H7 (cell line): Measurements from ENCODE around the gene PAXIP1. TPM values are rescaled to one million over a fixed set of nuclear protein-coding genes. Genes with fewer than 3 reads are reported as not detected.

Experiments
- DNase-seq: peaks from one replicate; pipeline ENCODE4 v3.0.0; 2012
- H3K27me3 ChIP-seq: 2 replicates; pipeline ENCODE4 v1.6.0; 2011; ENCODE audit warnings: mild to moderate bottlenecking, low read length; ENCODE audit not compliant: control insufficient read depth, insufficient read depth
- H3K36me3 ChIP-seq: replicated peaks from 2 replicates; pipeline ENCODE4 v1.5.1; 2011; ENCODE audit warnings: low read length; ENCODE audit not compliant: control insufficient read depth, insufficient read depth
- H3K4me3 ChIP-seq: 2 replicates; pipeline ENCODE4 v1.5.1; 2011; ENCODE audit warnings: low read depth, mild to moderate bottlenecking, control low read depth, low read length, moderate library complexity; ENCODE audit not compliant: insufficient read depth
- total RNA-seq: library from RNA; depleted of rRNA; stranded (reverse); fragments of >200 nt; shearing (Covaris generic); gene quantifications from 2 replicates; pipeline ENCODE4 v1.2.3, GENCODE V29; 2014

PAXIP1 gene
- total RNA-seq, 1 experiment from 2014 or later, result 21.9 TPM

DNA sequence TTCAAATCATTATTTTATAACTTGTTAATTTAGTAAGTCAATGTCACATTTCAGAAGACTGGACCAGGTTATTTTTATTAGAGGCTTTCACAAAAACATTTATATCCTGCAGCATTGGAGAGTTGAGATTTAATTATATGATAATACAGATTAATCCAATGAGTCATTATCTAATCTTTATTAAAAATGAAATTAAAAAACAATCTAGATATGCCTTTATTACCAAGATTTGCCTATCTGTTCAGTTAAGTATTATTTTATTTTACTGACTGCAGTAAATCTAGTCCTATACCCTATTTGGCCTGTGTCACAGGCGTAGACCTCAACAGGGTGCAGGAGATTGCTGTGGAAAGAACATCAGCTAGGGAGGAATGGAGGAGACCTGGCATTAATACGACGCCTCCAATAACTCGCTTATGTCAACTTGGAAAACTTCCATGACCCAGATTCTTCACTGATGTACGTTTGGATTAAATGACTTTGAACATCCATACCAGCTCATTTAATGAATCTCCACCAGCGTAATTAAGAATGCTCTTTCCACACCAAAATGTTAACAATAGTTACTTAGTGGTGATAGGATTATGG lies 18.2 kb downstream of the PAXIP1 start:
- no peak for DNase-seq
- Histone ChIP-seq H3K36me3 (peaks cover 2% of the 10 kb centered on the region), H3K4me3 (no peak overlapping the region), H3K27me3 (no peaks in the 10 kb centered on the region)

DNA sequence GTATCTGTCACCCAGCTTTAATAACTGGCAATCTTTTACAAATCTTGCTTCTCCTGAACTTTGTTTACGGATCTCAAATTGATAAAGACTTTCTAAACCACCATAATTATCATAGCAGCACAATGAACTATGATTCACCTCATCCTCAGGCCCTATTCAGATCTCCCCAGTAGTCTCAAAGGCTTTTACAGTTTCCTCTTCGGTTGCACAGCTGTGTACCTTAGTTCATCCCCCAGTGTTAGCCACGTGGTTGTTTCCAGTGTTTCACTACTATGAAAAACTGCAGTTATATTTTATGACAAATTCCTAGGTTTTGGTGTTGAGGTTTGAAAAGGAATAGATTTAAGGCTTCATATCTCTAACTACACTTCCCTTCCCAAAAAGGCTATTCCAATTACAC lies 24.9 kb downstream of the PAXIP1 start:
- Histone ChIP-seq H3K36me3 (peaks cover 12% of the 10 kb centered on the region), H3K4me3 (no peak overlapping the region), H3K27me3 (no peaks in the 10 kb centered on the region)
- DNase-seq, result no peak

DNA sequence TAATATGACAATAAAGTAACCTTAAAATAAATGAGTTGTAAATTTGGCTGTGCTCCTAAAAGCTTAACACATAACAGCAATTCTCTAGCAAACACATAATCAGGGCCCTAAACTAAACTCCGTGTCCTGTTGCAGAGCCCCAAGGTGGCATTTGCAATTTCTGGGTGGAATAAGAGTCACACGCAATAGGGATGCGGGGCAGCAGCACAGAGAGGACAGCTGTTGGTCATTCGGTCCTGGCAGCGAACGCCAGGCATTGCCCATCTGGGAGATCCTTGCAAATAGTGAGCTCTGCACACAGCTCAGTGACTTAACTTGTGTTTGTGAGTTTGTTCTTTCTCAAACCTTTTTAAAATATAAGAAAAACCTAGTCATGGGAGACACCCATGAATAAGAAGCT lies 25.7 kb downstream of the PAXIP1 start:
- no peaks in the 10 kb centered on the region for H3K27me3 ChIP-seq
- H3K36me3 ChIP-seq, result peaks cover 12% of the 10 kb centered on the region
- no peak for DNase-seq
- no peak overlapping the region for H3K4me3 ChIP-seq

DNA sequence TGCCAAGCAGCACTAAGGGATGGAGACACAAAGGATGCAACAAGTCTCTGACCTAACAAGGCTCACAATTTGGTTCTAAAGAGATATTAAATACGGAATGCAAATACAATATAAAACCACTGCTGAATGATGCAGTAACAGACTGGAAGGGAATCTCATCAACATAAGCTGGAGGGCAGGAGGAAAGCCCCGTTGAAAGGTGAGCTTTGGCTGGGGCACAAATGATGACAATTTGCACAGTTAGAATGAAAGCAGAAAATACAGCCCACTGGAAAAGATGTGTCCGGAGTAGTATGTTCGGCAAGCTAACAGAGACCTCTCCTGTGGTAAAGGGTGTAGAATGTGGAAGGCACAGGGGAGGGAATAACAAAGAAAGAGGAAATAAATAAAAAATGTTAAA lies 26.1 kb downstream of the PAXIP1 start:
- H3K27me3 ChIP-seq, result no peaks in the 10 kb centered on the region
- DNase-seq, result no peak
- no peak overlapping the region for H3K4me3 ChIP-seq
- peaks cover 12% of the 10 kb centered on the region for H3K36me3 ChIP-seq

DNA sequence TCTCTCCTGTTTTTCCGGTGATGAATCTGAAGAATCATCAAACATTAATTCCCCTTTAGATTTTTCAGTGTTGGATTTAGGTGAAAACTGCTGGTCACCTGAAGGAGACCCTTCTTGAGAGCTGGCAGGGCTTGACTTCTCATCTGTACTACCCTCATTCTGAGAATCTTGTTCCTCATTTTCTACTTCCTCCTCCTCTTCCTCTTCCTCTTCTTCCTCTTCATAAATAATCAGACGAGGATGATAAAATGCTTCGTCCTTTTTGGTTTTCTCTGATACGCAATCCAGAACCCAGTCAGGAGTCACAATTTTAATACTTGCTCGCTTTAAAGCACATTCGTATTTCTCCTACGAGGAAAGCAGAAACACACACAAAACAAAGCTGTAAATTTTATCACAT lies 26.9 kb downstream of the PAXIP1 start:
- no peak overlapping the region for H3K4me3 ChIP-seq
- H3K27me3 ChIP-seq, result no peaks in the 10 kb centered on the region
- peaks cover 12% of the 10 kb centered on the region for H3K36me3 ChIP-seq
- DNase-seq, result no peak

DNA sequence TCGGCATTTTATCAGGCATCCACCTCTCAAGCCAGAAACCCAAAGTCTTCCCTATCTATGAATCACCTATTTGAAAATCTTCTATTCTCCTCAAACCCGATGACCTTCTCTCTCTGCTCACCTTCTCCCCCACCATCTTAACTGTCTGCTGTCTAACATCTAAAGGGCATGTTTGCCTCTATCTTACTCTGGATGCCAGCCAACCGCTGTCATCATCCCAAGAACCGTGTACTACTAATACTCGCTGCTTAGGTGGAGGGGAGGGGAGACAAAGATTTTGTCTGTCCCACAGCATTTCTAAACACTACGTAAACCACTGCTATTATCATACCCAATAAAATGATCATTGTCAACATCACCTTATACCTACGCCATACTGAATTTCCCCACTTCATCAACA lies 29.5 kb downstream of the PAXIP1 start:
- no peak overlapping the region for H3K4me3 ChIP-seq
- H3K27me3 ChIP-seq, result no peaks in the 10 kb centered on the region
- no peak for DNase-seq
- peaks cover 18% of the 10 kb centered on the region for H3K36me3 ChIP-seq

DNA sequence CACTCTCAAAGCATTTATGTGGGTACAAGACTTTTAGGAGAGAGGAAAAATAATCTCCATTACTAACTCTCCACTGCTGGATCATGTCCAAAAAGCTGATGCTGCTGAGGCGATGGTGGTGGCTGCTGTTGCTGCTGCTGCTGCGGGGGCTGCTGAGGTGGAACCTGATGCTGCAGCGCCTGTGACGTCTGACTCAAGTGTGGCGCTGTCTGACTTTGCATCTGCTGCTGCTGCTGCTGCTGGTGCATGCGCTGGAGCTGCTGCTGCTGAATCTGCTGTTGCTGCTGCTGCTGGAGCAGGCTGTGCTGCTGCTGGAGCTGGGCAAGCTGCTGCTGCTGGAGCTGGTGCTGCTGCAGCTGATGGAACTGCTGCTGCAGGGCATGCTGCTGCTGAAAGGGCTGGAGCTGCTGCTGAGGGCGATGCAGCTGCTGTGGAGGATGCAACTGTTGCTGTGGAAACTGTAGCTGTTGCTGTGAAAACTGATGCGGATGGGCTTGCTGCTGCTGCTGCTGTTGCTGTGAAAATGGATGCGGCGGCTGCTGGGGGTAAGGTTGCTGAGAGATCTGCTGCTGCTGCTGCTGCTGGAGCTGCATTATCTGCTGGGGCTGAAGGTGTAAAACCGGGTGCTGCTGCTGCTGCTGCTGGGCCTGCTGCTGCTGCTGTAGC lies 34.5 kb downstream of the PAXIP1 start:
- no peaks in the 10 kb centered on the region for H3K27me3 ChIP-seq
- no peak overlapping the region for H3K4me3 ChIP-seq
- peaks cover 22% of the 10 kb centered on the region for H3K36me3 ChIP-seq
- no peak for DNase-seq

DNA sequence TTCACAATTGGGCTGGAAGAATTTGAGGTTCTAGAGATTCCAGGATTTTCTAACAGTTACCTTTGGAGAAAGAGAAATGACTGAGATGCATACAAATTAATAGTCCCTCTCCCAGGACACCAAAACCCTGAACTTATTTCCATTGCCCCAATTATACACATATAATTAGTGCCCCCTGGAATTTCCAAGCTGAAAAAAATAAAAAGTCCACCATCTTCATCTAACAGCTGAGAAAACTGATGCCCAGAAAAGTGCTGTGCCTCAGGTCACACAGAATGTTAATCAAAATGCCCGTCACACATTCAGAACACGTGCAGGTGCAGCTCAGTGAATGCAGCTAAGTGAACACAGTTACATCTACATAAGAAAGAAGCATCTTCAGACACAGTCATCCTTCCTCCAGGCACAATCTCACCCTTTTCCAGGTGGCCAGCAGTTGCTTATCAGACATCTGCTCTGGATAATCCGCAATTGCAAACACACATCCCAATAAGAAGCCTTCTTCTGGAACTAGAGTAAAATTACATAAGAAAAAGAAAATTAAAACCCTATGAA lies 35.4 kb downstream of the PAXIP1 start:
- Histone ChIP-seq H3K27me3 (no peaks in the 10 kb centered on the region), H3K4me3 (no peak overlapping the region), H3K36me3 (peaks cover 22% of the 10 kb centered on the region)
- DNase-seq, result no peak

DNA sequence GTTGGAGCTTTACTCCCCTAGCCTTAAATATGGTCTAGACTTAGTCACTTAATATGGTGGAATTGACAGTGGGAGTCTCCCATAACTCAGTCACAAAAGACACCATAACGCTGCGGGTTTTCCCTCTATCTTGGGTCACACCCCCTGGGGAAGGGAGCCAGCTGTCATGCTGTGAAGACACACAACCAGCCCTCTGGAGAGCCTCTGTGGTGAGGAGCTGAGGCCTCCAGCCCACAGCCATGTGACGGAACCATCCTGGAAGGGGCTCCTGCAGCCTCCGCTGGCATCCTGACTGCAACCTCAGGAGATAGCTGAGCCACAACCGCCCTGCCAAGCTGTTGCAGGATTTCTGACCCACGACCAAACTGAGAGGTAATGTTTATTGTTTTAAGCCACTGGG lies 37.9 kb downstream of the PAXIP1 start:
- DNase-seq, result no peak
- H3K27me3 ChIP-seq, result no peaks in the 10 kb centered on the region
- H3K36me3 ChIP-seq, result peaks cover 32% of the 10 kb centered on the region
- no peak overlapping the region for H3K4me3 ChIP-seq

DNA sequence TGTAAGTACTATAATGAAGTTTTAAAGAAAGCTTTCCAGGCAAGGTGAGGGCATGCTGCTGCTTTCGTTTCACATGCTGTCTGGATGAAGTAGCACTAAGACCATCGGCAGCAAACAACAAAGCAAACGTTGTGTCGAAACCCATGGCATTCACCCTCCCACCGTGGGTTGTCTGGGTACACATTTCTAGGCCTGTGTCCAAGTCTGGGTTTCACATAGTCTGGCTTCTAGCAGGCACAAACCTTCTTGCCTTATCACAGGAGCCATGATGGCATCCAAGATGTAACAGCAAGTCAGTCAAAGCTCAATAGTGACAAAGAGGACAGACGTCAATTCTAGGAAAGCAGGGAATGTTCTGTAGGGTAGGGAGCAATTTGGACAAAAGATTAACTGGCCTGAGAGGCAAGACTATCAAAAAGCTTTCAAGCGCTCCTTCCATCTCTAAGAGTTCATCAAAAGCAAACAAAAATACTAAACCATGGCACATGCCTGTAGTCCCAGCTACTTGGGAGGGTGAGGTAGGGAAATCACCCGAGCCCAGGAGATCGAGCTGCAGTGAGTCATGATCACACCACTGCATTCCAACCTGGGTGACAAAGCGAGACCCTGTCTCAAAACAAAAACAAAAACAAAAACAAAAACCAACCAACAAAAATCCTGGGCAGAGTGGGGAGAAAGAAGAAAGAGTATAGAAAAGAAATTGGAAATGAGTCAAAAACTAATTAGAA lies 42.7 kb downstream of the PAXIP1 start:
- no peak for DNase-seq
- peaks cover 21% of the 10 kb centered on the region for H3K36me3 ChIP-seq
- no peaks in the 10 kb centered on the region for H3K27me3 ChIP-seq
- H3K4me3 ChIP-seq, result no peak overlapping the region

DNA sequence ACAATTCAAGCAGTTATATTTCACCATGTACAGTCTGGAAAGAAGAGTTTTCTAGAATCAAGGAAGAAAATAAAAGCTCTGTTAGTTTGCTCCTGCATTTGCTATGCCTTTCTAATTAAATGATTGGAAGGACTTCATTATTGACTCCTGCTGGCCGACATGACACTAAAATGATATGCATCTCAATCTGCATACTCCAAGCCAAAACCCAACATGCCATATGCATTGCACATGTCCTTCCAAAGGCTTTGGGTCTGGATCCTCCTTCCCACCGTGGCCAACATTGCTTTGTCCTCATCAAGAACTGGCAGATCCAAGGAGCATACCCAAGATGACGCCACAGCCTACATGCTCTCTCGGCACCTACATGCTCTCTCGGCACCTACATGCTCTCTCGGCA lies 46.5 kb downstream of the PAXIP1 start:
- no peak for DNase-seq
- H3K36me3 ChIP-seq, result peaks cover 28% of the 10 kb centered on the region

DNA sequence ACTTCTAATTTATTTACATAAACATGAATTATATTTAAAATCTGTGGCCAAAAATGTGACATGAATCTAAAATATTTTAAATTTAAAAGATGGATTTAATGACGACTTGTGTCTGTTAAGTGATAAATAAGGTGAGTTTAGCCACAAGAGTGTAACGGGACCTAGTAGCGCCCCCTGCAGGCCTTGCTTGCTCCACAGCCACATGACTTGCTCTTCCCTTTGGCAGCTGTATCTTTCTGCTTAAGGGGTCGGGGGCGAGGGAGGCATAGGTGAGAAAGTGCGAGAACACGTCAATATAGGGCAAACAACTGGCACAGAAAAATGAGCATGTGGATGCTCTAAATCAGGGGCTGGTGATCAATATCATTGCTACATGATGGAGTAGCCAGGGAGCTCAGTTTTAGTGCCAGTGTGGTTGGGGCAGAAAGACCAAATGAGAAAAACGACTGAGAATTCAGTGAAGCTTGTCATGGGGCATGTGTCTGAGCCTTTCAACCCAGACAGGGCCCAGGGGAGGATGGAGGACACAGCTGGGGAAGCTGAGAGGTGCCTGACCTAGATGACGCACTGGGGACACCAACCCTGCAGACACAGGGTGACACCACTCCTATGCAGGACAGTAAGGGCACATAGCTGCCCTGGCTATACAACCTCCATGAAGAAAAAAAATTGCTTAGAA lies 49.8 kb downstream of the PAXIP1 start:
- Histone ChIP-seq H3K36me3 (peaks cover 18% of the 10 kb centered on the region), H3K27me3 (no peaks in the 10 kb centered on the region), H3K4me3 (no peak overlapping the region)
- DNase-seq, result peak; percentile 81

More for the DNA sequence above, 46.5 kb downstream of the PAXIP1 start:
- Histone ChIP-seq H3K27me3 (no peaks in the 10 kb centered on the region), H3K4me3 (no peak overlapping the region)

DNA sequence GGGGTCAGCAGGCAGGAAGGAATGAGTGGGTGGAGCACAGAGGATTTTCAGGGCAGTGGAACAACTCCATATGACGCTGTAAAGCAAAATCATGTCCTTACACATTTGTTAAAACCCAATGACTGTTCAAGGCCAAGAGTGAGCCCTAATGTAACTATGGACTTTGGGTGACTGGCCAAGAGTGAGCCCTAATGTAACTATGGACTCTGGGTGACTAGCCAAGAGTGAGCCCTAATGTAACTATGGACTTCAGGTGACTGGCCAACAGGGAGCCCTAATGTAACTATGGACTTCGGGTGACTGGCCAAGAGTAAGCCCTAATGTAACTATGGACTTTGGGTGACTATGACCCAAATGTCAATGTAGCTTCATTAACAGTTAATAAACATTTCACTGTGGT lies 52.0 kb downstream of the PAXIP1 start:
- H3K36me3 ChIP-seq, result peaks cover 22% of the 10 kb centered on the region

DNA sequence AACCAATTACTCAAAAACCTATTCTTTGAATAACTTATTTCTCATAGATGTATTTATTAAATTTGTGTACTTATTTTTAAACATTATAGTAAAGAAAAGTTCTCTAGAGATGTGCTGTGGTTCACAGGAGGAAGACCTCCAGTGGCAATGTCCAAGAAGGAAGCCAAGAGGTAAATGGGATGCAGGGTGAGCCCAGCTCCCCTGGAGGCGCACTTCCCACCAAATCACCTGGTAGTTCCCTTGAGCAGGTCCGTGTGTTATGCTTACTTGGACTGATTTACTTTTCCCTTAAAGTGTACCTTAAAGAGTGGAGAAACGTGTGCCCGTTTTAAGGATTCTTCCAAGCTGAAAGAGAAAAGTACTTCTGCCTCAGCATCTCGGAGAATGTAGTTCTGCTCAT lies 55.3 kb downstream of the PAXIP1 start:
- peak; percentile 47 for DNase-seq
- no peaks in the 10 kb centered on the region for H3K27me3 ChIP-seq
- H3K4me3 ChIP-seq, result no peak overlapping the region
- peaks cover 18% of the 10 kb centered on the region for H3K36me3 ChIP-seq

More for the DNA sequence above, 52.0 kb downstream of the PAXIP1 start:
- no peak for DNase-seq
- H3K4me3 ChIP-seq, result no peak overlapping the region
- H3K27me3 ChIP-seq, result no peaks in the 10 kb centered on the region
